Common myeloid progenitor, CD34-positive (primary cell): ENCODE measurements around the gene HRH3.

ENCODE experiments used
- CTCF ChIA-PET: fragments of 350-600 bp; sonication (Branson Sonifier 250); formaldehyde crosslinking; loops from one replicate; lab custom pipeline; 2021; ENCODE audit warnings: antibody characterized with exemption; lab: Charles Lee
- POLR2A ChIA-PET: fragments of 350-600 bp; sonication (Branson Sonifier 250); formaldehyde crosslinking; loops from one replicate; lab custom pipeline; 2021; ENCODE audit warnings: antibody characterized with exemption; lab: Charles Lee
- DNase-seq, 3 donors: peaks; one replicate each; pipeline versions ENCODE4 v3.0.0 to v3.0.0-alpha.2; 2013
- H3K27ac ChIP-seq, 2 experiments: 1 replicate in 1 of 2; 2 replicates in 1 of 2; pipeline ENCODE4 v1.7.0; 2013; ENCODE audit warnings: inconsistent platforms in 2 of 2, low read length in 2 of 2, mild to moderate bottlenecking in 2 of 2, low read depth in 1 of 2, moderate library complexity in 1 of 2; ENCODE audit not compliant: severe bottlenecking in 2 of 2, insufficient read depth in 1 of 2, poor library complexity in 1 of 2
- H3K27me3 ChIP-seq, 5 experiments: replicated peaks in 2 of 5; 1 replicate in 3 of 5; 2 replicates in 2 of 5; pipeline versions ENCODE4 v1.6.1 to v1.7.0; 2013; ENCODE audit warnings: low read length in 4 of 5, mild to moderate bottlenecking in 2 of 5, moderate library complexity in 2 of 5, inconsistent platforms in 1 of 5; ENCODE audit not compliant: insufficient read depth in 5 of 5, control insufficient read depth in 4 of 5
- H3K36me3 ChIP-seq, 4 experiments: 1 replicate in 2 of 4; 2 replicates in 2 of 4; pipeline versions ENCODE4 v1.6.1 to v1.7.0; 2013; ENCODE audit warnings: low read length in 3 of 4, control low read depth in 1 of 4, mild to moderate bottlenecking in 1 of 4; ENCODE audit not compliant: control insufficient read depth in 4 of 4, insufficient read depth in 4 of 4
- H3K4me1 ChIP-seq, 4 experiments: 1 replicate in 3 of 4; 2 replicates in 1 of 4; pipeline versions ENCODE4 v1.6.1 to v1.7.1; 2013; ENCODE audit warnings: low read length in 3 of 4, mild to moderate bottlenecking in 3 of 4, control low read depth in 1 of 4, inconsistent platforms in 1 of 4, moderate library complexity in 1 of 4; ENCODE audit not compliant: control insufficient read depth in 4 of 4, insufficient read depth in 4 of 4; ENCODE audit errors: control extremely low read depth in 1 of 4
- H3K4me3 ChIP-seq, 7 experiments: 1 replicate in 4 of 7; 2 replicates in 3 of 7; pipeline versions ENCODE4 v1.5.1 to v1.7.0; 2013; ENCODE audit warnings: mild to moderate bottlenecking in 7 of 7, low read length in 6 of 7, moderate library complexity in 6 of 7, inconsistent platforms in 2 of 7, low read depth in 2 of 7, control low read depth in 1 of 7; ENCODE audit not compliant: insufficient read depth in 4 of 7, control insufficient read depth in 1 of 7; ENCODE audit errors: extremely low read depth in 1 of 7
- H3K9me3 ChIP-seq, 5 experiments: 1 replicate in 4 of 5; 2 replicates in 1 of 5; pipeline versions ENCODE4 v1.6.1 to v1.7.1; 2013; ENCODE audit warnings: low read length in 4 of 5, mild to moderate bottlenecking in 2 of 5, inconsistent platforms in 1 of 5, low read depth in 1 of 5, moderate library complexity in 1 of 5; ENCODE audit not compliant: control insufficient read depth in 4 of 5, insufficient read depth in 2 of 5; ENCODE audit errors: control extremely low read depth in 1 of 5
- WGBS: methylation state at CpG from one replicate; pipeline ENCODE4 v1.1.5; 2013; ENCODE audit not compliant: insufficient coverage; 5-methylcytosine and 5-hydroxymethylcytosine counted together

HRH3 gene

DNA sequence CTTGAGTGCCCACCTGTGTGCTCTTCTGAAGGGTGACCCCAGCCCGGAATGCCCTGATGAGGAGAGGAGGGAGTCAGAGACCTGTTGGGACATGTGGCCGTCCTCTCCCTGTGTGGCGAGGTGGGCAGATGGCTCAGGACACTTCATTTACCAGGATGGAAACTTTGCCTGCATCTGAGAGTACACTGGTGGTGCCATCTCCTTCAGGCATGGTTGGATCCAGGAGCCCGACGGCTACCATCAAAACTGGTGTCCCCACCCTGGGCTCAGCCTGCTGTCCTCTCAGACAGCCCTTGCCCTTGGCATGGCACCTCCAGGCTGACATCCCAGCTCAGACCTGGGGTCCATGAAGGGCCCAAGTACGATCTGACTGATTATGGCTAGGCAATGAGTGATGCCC lies 11.2 kb upstream of the HRH3 start:
- Histone ChIP-seq H3K4me3 (no peak overlapping the region), H3K36me3 (no peaks in the 10 kb centered on the region), H3K27ac (no peak overlapping the region), H3K4me1 (no peaks in the 10 kb centered on the region), H3K27me3 (peaks cover 0 to 29% (median 2%) of the 10 kb centered on the region in 5 experiments), H3K9me3 (peaks cover 0 to 5% (median 0%) of the 10 kb centered on the region in 5 experiments)
- 89% methylated on average over 6 of the region's 6 CpGs for WGBS
- ChIA-PET CTCF (interaction anchor here (0.6 kb wide), 1 partner anchor 43 kb away, joined by 3 read pairs; no protein-coding TSS in a partner anchor), POLR2A (no interaction called here)
- no peak for DNase-seq

DNA sequence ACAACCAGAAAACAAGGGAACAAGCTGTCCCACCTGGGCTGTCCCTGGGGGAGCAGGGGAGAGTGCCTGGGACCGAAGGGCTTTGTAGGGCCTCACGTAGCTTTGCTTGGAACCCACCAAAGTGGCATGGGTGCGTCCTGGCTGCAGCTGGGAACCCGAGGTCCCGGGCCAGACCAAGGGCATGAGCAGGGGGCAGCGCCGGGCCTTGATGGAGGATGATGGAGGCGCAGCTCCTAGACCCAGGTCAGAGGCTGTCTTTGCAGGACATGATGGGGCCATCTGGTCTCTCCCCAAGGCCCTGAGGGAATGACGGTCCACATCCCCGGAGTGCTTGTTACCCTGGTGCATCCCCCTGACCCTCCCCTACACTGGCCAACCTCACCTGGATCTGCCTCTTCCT lies 10.6 kb upstream of the HRH3 start:
- Histone ChIP-seq H3K27me3 (peaks cover 0 to 32% (median 4%) of the 10 kb centered on the region in 5 experiments), H3K4me3 (no peak overlapping the region), H3K27ac (no peak overlapping the region), H3K36me3 (no peaks in the 10 kb centered on the region), H3K4me1 (no peaks in the 10 kb centered on the region), H3K9me3 (peaks cover 0 to 5% (median 0%) of the 10 kb centered on the region in 5 experiments)
- 100% methylated on average over 10 of the region's 10 CpGs for WGBS
- ChIA-PET CTCF (interaction anchor here (0.6 kb wide), 1 partner anchor 42 kb away, joined by 3 read pairs; no protein-coding TSS in a partner anchor), POLR2A (no interaction called here)
- no peak for DNase-seq

DNA sequence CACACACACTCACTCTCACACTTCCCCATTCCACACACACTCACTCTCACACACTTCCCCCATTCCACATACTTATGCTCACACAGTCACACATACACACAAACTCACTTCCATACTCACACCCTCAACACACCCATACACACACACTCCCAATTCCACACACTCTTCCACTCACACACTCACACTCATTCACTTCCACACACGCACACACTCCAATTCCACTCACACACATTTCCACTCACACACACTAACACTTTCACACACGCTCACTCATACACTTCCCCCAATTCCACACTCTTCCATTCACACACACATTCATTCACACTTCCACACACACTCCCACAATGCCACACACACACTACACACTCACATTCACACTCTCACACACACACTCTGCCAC lies 10.2 kb upstream of the HRH3 start:
- Histone ChIP-seq H3K36me3 (no peaks in the 10 kb centered on the region), H3K27ac (no peak overlapping the region), H3K4me3 (no peak overlapping the region), H3K27me3 (peaks cover 0 to 32% (median 4%) of the 10 kb centered on the region in 5 experiments), H3K4me1 (no peaks in the 10 kb centered on the region), H3K9me3 (peaks cover 0 to 5% (median 0%) of the 10 kb centered on the region in 5 experiments)
- WGBS = 100% methylated on average over 2 of the region's 2 CpGs
- no peak for DNase-seq
- ChIA-PET CTCF (interaction anchor here (0.6 kb wide), 1 partner anchor 42 kb away, joined by 3 read pairs; no protein-coding TSS in a partner anchor), POLR2A (no interaction called here)

DNA sequence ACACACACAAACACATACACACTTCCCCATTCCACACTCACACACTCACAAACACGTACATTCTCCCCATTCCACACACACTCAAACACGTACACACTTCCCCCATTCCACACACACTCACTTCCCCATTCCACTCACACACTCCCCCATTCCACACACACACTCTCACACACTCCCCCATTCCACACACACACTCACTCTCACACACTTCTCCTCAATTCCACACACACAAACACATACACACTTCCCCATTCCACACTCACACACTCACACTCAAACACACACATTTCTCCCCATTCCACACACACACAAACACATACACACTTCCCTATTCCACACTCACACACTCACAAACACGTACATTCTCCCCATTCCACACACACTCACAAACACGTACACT lies 9.6 kb upstream of the HRH3 start:
- no peaks in the 10 kb centered on the region for H3K4me1 ChIP-seq
- H3K36me3 ChIP-seq = no peaks in the 10 kb centered on the region
- ChIA-PET POLR2A (no interaction called here), CTCF (no interaction called here)
- 39% methylated on average over 4 of the region's 4 CpGs for WGBS
- no peak overlapping the region for H3K4me3 ChIP-seq
- no peak overlapping the region for H3K27ac ChIP-seq
- H3K9me3 ChIP-seq = peaks cover 0 to 5% (median 0%) of the 10 kb centered on the region in 5 experiments
- no peak for DNase-seq
- peaks cover 0 to 38% (median 4%) of the 10 kb centered on the region in 5 experiments for H3K27me3 ChIP-seq

DNA sequence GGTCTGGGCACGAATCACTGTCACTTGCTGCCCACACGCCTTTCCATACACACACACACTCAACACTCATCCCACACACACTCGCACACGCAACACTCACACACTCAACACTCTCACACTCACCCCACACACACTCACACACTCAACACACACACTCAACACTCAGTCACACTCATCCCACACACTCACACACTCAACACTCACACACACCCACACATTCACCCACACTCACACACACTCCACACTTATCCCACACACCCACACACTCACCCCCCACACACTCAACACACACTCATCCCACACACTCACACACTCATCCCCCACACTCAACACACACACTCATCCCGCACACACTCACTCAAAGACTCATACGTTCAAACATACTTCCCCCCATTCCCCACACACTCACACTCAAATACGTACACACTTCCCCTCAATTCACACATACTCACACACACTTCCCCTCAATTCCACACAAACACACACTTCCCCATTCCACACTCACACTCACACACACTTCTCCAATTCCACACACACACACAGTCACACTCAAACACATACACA lies 9.0 kb upstream of the HRH3 start:
- 69% methylated on average over 7 of the region's 7 CpGs for WGBS
- CTCF ChIA-PET = no interaction called here
- H3K27me3 ChIP-seq = peaks cover 0 to 41% (median 2%) of the 10 kb centered on the region in 5 experiments

DNA sequence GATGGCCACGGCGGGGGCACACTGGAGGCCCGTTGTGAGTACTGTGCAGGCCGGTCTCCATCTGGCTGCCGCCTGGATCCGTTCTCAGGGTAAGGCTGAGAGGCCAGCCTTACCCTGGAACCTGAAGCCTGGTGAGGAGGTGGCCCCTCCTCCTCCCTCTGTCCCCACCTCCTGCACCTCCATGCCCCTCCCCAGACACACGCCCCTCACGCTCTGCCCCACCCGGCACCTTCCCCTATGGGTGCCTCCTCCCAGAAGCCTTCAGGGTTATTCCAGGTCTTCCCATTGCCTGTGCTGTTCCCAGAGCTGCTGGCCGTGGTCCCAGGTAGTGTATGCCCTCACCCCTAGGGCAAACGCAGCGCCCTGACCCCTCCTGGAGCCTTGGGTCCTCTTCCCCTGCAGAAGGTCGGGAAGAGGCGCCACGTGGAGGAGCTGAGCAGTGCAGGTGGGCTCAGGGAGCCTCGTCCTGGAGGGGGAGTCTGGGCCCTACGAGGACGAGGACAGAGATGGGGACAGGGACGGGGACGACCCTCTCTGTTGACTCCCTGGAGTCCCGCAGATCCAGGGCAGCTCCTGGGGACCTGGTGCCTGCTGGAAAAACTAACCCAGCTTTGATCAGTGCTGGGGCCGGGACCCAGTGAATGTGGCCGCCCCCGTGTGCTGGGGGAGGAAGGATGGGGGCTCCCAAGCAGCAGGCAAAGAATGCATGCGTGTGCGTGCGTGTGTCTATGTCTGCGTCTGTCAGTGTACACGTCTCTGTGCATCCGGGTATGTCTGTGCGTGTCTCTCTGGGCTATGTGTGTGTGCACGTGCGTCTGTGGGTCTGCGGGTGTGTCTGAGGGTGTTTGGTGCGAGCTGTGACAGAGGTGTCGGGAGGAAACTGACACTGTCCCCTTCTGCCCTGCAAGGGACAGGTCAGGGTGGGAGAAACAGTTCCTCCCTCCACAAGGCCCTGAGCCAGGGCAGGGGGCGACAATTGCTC lies 8.2 kb upstream of the HRH3 start:
- H3K4me3 ChIP-seq = no peak overlapping the region
- peaks cover 0 to 48% (median 2%) of the 10 kb centered on the region in 5 experiments for H3K27me3 ChIP-seq
- H3K4me1 ChIP-seq = no peaks in the 10 kb centered on the region
- ChIA-PET CTCF (no interaction called here), POLR2A (no interaction called here)
- H3K36me3 ChIP-seq = no peaks in the 10 kb centered on the region
- 59% methylated on average over 32 of the region's 37 CpGs for WGBS
- no peaks in the 10 kb centered on the region for H3K9me3 ChIP-seq
- no peak overlapping the region for H3K27ac ChIP-seq
- no peak for DNase-seq

More for the DNA sequence above, 9.0 kb upstream of the HRH3 start:
- Histone ChIP-seq H3K4me1 (no peaks in the 10 kb centered on the region), H3K36me3 (no peaks in the 10 kb centered on the region), H3K9me3 (peaks cover 0 to 5% (median 0%) of the 10 kb centered on the region in 5 experiments), H3K27ac (no peak overlapping the region), H3K4me3 (no peak overlapping the region)
- POLR2A ChIA-PET = no interaction called here
- DNase-seq = no peak

DNA sequence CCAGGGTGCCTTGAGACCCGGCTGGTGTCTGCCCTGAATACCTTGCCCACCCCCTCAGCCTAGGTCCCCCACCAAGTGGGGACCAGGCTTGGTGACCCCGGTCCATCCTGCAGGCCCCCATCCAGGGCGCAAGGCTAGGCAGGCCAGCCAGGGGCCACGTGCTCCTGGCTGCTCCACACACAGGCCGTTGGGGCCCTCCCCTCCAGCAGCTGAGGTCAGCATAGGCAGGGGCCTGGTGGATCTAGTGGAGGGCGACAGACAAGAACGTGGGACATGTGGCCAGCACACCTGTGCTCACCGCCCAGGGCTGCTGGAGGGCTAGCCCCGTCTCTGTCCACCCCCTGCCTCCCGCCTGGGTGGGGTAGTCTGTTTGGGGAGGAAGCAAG lies 7.5 kb upstream of the HRH3 start:
- Histone ChIP-seq H3K27ac (no peak overlapping the region), H3K4me3 (no peak overlapping the region), H3K9me3 (no peaks in the 10 kb centered on the region), H3K4me1 (no peaks in the 10 kb centered on the region), H3K27me3 (peaks cover 0 to 55% (median 5%) of the 10 kb centered on the region in 5 experiments), H3K36me3 (no peaks in the 10 kb centered on the region)
- WGBS = 73% methylated on average over 8 of the region's 10 CpGs
- CTCF ChIA-PET = no interaction called here
- DNase-seq = no peak
- POLR2A ChIA-PET = no interaction called here
